Fibroblast of lung (primary cell): ENCODE data around the gene TK1. TPM values are rescaled to one million over a fixed set of nuclear protein-coding genes. Genes with fewer than 3 reads are reported as not detected.

Experiments used
- DNase-seq, 2 donors: peaks; one replicate each; pipeline versions ENCODE4 v3.0.0 to v3.0.0-alpha.2; 2010; ENCODE audit warnings: low read depth in 2 of 2
- H2AFZ ChIP-seq: 2 replicates; pipeline ENCODE4 v1.5.1; 2012; ENCODE audit warnings: low read length, control low read depth, inconsistent platforms
- H3K27ac ChIP-seq: 2 replicates; pipeline ENCODE4 v1.5.1; 2011; ENCODE audit warnings: low read length, control low read depth; ENCODE audit not compliant: insufficient read depth
- H3K27me3 ChIP-seq: 2 replicates; pipeline ENCODE4 v1.5.1; 2011; ENCODE audit warnings: mild to moderate bottlenecking, low read length; ENCODE audit not compliant: control insufficient read depth, insufficient read depth
- H3K36me3 ChIP-seq: 2 replicates; pipeline ENCODE4 v1.5.1; 2011; ENCODE audit warnings: low read length; ENCODE audit not compliant: control insufficient read depth, insufficient read depth
- H3K4me1 ChIP-seq: 2 replicates; pipeline ENCODE4 v1.5.1; 2011; ENCODE audit warnings: low read length; ENCODE audit not compliant: control insufficient read depth, insufficient read depth; ENCODE audit errors: extremely low read depth
- H3K4me2 ChIP-seq: 2 replicates; pipeline ENCODE4 v1.5.1; 2011; ENCODE audit warnings: low read length, control low read depth; ENCODE audit not compliant: insufficient read depth; ENCODE audit errors: extremely low read depth
- H3K4me3 ChIP-seq, 4 experiments: fragments of 200-600 bp in 1 of 4; sonication (generic) in 1 of 4; replicated peaks in 1 of 4; 2 replicates each; pipeline ENCODE4 v1.5.1; 2011 to 2016; ENCODE audit warnings: low read length in 4 of 4, low read depth in 3 of 4, mild to moderate bottlenecking in 3 of 4, control low read depth in 2 of 4, inconsistent platforms in 1 of 4, mixed read lengths in 1 of 4; ENCODE audit not compliant: insufficient read depth in 1 of 4; ENCODE audit errors: control extremely low read depth in 1 of 4
- H3K79me2 ChIP-seq: 2 replicates; pipeline ENCODE4 v1.5.1; 2012; ENCODE audit warnings: mild to moderate bottlenecking, low read length, inconsistent platforms; ENCODE audit not compliant: control insufficient read depth, insufficient read depth
- H3K9ac ChIP-seq: 2 replicates; pipeline ENCODE4 v1.5.1; 2011; ENCODE audit warnings: mild to moderate bottlenecking, low read length, control low read depth; ENCODE audit not compliant: insufficient read depth
- H3K9me3 ChIP-seq: 2 replicates; pipeline ENCODE4 v1.5.1; 2012; ENCODE audit warnings: low read depth, low read length; ENCODE audit not compliant: control insufficient read depth, insufficient read depth
- H4K20me1 ChIP-seq: 2 replicates; pipeline ENCODE4 v1.5.1; 2011; ENCODE audit warnings: low read length; ENCODE audit not compliant: control insufficient read depth, insufficient read depth; ENCODE audit errors: extremely low read depth
- CTCF ChIP-seq, 2 donors: IDR thresholded peaks in 1 of 2; conservative IDR thresholded peaks in 1 of 2; 1 replicate in 1 of 2; 2 replicates in 1 of 2; pipeline ENCODE4 v1.5.1; 2011 to 2012; ENCODE audit warnings: low read length in 2 of 2, control low read depth in 1 of 2, inconsistent platforms in 1 of 2, low read depth in 1 of 2, mild to moderate bottlenecking in 1 of 2
- EZH2 ChIP-seq: IDR thresholded peaks from 2 replicates; pipeline ENCODE4 v1.5.1; 2012; ENCODE audit warnings: low read length, control low read depth, mild to moderate bottlenecking; ENCODE audit errors: missing control alignments
- polyA plus RNA-seq, 2 donors: library from polyadenylated mRNA; depleted of rRNA in 1 of 2; stranded (reverse) in 1 of 2; unstranded in 1 of 2; fragments of >200 nt; gene quantifications; 2 replicates each; pipeline ENCODE4 v1.2.1, GENCODE V29; 2011 to 2012; ENCODE audit warnings: missing spikeins in 1 of 2
- total RNA-seq: library from RNA; depleted of rRNA; stranded (reverse); fragments of >200 nt; gene quantifications from 2 replicates; pipeline ENCODE4 v1.2.1, GENCODE V29; 2014

Gene TK1
- total and polyA plus RNA-seq, 2 donors (not counting 1 experiment from before 2014, with no cell fraction given) = 40.6 to 69.2 TPM

GRCh38 chr17:78219396-78220150 lies 32.7 kb upstream of the TK1 start:
- peaks cover 4% of the 10 kb centered on the region for H3K4me1 ChIP-seq
- peaks cover 27% of the 10 kb centered on the region for H3K79me2 ChIP-seq
- no peak for DNase-seq
- no peaks in the 10 kb centered on the region for H3K9me3 ChIP-seq
- H3K36me3 ChIP-seq = peaks cover 9% of the 10 kb centered on the region
- H3K4me2 ChIP-seq = no peak overlapping the region
- no peak overlapping the region for H3K27ac ChIP-seq
- H2AFZ ChIP-seq = no peak overlapping the region
- no peak overlapping the region for H3K9ac ChIP-seq
- H4K20me1 ChIP-seq = no peaks in the 10 kb centered on the region
- H3K4me3 ChIP-seq = no peak overlapping the region
- H3K27me3 ChIP-seq = no peaks in the 10 kb centered on the region
- TF ChIP-seq EZH2 (no peak), CTCF (conservative IDR thresholded peaks at IDR 0.05 in 1 of 2, IDR thresholded peaks at IDR 0.05 in 1 of 2; ENCODE audit: low read depth in 1 of 2, low read length in 2 of 2) (no peak)

DNA sequence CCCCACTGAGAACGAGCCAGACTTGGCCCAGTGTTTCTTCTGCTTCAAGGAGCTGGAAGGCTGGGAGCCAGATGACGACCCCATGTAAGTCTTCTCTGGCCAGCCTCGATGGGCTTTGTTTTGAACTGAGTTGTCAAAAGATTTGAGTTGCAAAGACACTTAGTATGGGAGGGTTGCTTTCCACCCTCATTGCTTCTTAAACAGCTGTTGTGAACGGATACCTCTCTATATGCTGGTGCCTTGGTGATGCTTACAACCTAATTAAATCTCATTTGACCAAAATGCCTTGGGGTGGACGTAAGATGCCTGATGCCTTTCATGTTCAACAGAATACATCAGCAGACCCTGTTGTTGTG lies 27.8 kb upstream of the TK1 start:
- no peak for TF ChIP-seq EZH2
- no peak for DNase-seq
- Histone ChIP-seq H3K4me2 (peak overlapping the region; percentile 95), H3K4me1 (peaks cover 4% of the 10 kb centered on the region), H3K9ac (peak overlapping the region; percentile 73), H3K9me3 (no peaks in the 10 kb centered on the region), H4K20me1 (no peaks in the 10 kb centered on the region), H2AFZ (peak overlapping the region; percentile 49), H3K79me2 (peaks cover 30% of the 10 kb centered on the region), H3K36me3 (peaks cover 2% of the 10 kb centered on the region), H3K4me3 (peak overlapping the region; percentile 66 to 89 (median 70)), H3K27ac (peak overlapping the region; percentile 85), H3K27me3 (no peaks in the 10 kb centered on the region)

- peaks cover 30% of the 10 kb centered on the region for H3K79me2 ChIP-seq
- H3K36me3 ChIP-seq = no peaks in the 10 kb centered on the region
- no peaks in the 10 kb centered on the region for H4K20me1 ChIP-seq
- H3K27ac ChIP-seq = peak within 1 kb of the TSS; percentile 85
- peak within 1 kb of the TSS; percentile 66 to 89 (median 70) for H3K4me3 ChIP-seq
- peak within 1 kb of the TSS; percentile 83 for H2AFZ ChIP-seq
- H3K9ac ChIP-seq = peak within 1 kb of the TSS; percentile 73
- TF ChIP-seq CTCF (conservative IDR thresholded peaks at IDR 0.05 in 1 of 2, IDR thresholded peaks at IDR 0.05 in 1 of 2; ENCODE audit: low read depth in 1 of 2, low read length in 2 of 2) = no peak
- H3K4me1 ChIP-seq = peaks cover 4% of the 10 kb centered on the region
- H3K9me3 ChIP-seq = no peaks in the 10 kb centered on the region
- peak within 1 kb of the TSS; percentile 95 for H3K4me2 ChIP-seq
- H3K27me3 ChIP-seq = no peaks in the 10 kb centered on the region
- peak; percentile 77 to 83 for DNase-seq
These were observed 27.3 kb upstream of the TK1 start, which contains the start of gene BIRC5 for GRCh38 chr17:78214016-78214705. Gene BIRC5, plus strand, starts transcription at chr17:78214253. Its CDS starts 64 bp downstream, at chr17:78214317.
